ENCODE measurements around the gene C2orf76.
A peak's percentile ranks its signal among the peaks of the same experiment; 100 is the strongest.

C2orf76 gene

DNA sequence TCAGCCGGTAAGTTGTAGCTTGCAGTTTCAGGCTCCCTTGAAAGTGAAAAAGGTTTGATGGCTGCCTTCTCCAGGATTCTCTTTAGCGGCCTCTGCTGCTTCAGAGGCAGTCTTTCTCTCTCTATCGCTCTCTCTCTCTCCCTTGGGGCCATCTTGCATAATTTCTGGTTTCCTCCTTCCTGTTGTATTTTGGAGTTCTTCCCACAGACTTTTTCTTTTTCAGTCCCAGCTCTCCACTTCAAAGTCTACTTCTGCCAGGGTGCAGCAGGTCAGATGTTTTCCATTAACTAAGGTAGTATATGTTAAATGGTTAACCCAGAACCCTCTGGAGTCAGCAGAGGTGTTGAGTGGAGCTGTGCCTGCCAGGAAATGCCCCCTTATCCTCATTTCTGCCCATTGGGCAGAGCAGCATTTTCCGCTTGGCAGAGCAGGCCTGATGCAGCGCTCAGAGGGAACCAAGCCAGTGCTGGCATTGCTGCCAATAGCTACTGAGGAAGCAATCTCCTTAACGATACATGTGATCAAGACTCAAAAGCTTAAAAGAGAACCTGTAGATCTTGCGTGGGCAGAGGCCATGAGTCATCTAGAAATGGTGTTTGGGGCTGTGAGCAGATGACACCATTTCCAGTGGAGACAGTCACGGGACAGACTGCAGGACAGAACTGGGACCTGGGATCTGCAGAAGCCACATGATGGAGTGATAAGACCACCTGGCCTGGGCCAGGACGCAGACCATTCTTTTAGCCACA, 20.9 kb upstream of the C2orf76 start:
- Histone ChIP-seq H3K4me2 (ENCODE audit: insufficient read depth, low read length) (no peak overlapping the region), H2AFZ (ENCODE audit: low read depth, low read length) (no peak overlapping the region)
- peak; percentile 92 for ATAC-seq (ENCODE audit: insufficient read depth, low read depth)

DNA sequence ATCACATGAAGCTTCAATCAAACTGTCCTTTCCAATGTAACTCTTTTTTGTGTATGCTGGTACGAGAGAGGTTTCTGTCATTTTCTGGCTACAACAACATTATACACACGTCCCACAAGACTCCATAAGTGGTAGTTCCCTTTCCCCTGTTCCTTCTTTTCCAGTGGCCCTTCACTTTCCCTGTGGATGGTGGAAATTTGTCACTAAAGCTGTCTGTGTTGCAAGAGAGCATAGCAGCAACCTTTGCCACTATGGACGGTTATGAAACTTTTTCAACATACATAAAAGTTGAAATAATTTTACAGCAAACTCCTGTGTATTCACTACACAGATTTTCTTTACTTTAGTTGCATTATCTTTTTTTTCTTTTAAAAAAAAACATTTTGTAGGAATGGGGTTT, 18.8 kb upstream of the C2orf76 start:
- Histone ChIP-seq H3K36me3 (ENCODE audit: insufficient read depth, low read length) (no peaks in the 10 kb centered on the region), H4K20me1 (ENCODE audit: insufficient read depth, low read length) (no peaks in the 10 kb centered on the region), H3K9me3 (ENCODE audit: insufficient read depth, low read length, severe bottlenecking) (no peaks in the 10 kb centered on the region), H3K79me2 (ENCODE audit: insufficient read depth, low read length) (no peaks in the 10 kb centered on the region), H3K27ac (ENCODE audit: low read length) (no peak overlapping the region), H3K4me1 (ENCODE audit: insufficient read depth, low read length) (peaks cover 12% of the 10 kb centered on the region), H3K4me2 (ENCODE audit: insufficient read depth, low read length) (no peak overlapping the region), H3K9ac (ENCODE audit: low read depth, low read length) (no peak overlapping the region), H2AFZ (ENCODE audit: low read depth, low read length) (no peak overlapping the region), H3K4me3 (ENCODE audit: low read depth in 1 of 2, low read length in 2 of 2) (no peak overlapping the region), H3K27me3 (ENCODE audit: insufficient read depth, low read length, poor library complexity) (peaks cover 9% of the 10 kb centered on the region)
- TF ChIP-seq EZH2 (IDR thresholded peaks at IDR 0.05; ENCODE audit: borderline replicate concordance, low read depth, low read length, severe bottlenecking): no peak
- TF ChIP-seq, protein P1, sequence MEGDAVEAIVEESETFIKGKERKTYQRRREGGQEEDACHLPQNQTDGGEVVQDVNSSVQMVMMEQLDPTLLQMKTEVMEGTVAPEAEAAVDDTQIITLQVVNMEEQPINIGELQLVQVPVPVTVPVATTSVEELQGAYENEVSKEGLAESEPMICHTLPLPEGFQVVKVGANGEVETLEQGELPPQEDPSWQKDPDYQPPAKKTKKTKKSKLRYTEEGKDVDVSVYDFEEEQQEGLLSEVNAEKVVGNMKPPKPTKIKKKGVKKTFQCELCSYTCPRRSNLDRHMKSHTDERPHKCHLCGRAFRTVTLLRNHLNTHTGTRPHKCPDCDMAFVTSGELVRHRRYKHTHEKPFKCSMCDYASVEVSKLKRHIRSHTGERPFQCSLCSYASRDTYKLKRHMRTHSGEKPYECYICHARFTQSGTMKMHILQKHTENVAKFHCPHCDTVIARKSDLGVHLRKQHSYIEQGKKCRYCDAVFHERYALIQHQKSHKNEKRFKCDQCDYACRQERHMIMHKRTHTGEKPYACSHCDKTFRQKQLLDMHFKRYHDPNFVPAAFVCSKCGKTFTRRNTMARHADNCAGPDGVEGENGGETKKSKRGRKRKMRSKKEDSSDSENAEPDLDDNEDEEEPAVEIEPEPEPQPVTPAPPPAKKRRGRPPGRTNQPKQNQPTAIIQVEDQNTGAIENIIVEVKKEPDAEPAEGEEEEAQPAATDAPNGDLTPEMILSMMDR (IDR thresholded peaks at IDR 0.05; ENCODE audit: borderline replicate concordance, extremely low read depth, low read length, poor library complexity, severe bottlenecking): no peak
- DNase-seq (no peak), ATAC-seq (ENCODE audit: insufficient read depth, low read depth) (no peak)

More for the DNA sequence above, 20.9 kb upstream of the C2orf76 start:
- DNase-seq: peak; percentile 33
- Histone ChIP-seq H3K27ac (ENCODE audit: low read length) (no peak overlapping the region), H3K79me2 (ENCODE audit: insufficient read depth, low read length) (no peaks in the 10 kb centered on the region), H4K20me1 (ENCODE audit: insufficient read depth, low read length) (no peaks in the 10 kb centered on the region), H3K9me3 (ENCODE audit: insufficient read depth, low read length, severe bottlenecking) (no peaks in the 10 kb centered on the region), H3K36me3 (ENCODE audit: insufficient read depth, low read length) (no peaks in the 10 kb centered on the region), H3K9ac (ENCODE audit: low read depth, low read length) (no peak overlapping the region), H3K4me3 (ENCODE audit: low read depth in 1 of 2, low read length in 2 of 2) (no peak overlapping the region), H3K27me3 (ENCODE audit: insufficient read depth, low read length, poor library complexity) (peaks cover 4% of the 10 kb centered on the region), H3K4me1 (ENCODE audit: insufficient read depth, low read length) (peaks cover 12% of the 10 kb centered on the region)
- TF ChIP-seq, protein P1 (IDR thresholded peaks at IDR 0.05; ENCODE audit: borderline replicate concordance, extremely low read depth, low read length, poor library complexity, severe bottlenecking): peak; percentile 55
- no peak for TF ChIP-seq EZH2 (IDR thresholded peaks at IDR 0.05; ENCODE audit: borderline replicate concordance, low read depth, low read length, severe bottlenecking)

DNA sequence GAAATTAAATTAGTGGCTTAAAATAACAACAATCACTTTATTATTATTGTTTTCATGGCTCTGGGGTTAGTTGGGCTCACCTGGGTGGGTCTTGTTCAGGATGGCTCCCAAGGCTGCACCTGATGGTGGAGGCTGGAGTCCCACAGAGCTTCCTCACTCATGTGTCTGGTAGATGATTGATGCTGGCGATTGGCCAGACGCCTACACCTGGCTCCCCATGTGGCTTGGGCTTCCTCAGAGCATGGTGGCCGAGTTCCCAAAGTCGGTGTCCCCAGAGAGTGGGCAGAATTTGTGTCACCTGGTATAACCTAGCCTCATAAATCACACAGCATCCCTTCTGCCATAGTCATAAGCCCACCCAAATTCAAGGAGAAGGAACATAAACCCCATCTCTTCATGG, 18.3 kb upstream of the C2orf76 start:
- no peak for ATAC-seq (ENCODE audit: insufficient read depth, low read depth)
- H3K4me1 ChIP-seq (ENCODE audit: insufficient read depth, low read length): peaks cover 12% of the 10 kb centered on the region
- peaks cover 9% of the 10 kb centered on the region for H3K27me3 ChIP-seq (ENCODE audit: insufficient read depth, low read length, poor library complexity)
- no peak for DNase-seq
- no peaks in the 10 kb centered on the region for H3K79me2 ChIP-seq (ENCODE audit: insufficient read depth, low read length)
- no peak overlapping the region for H3K9ac ChIP-seq (ENCODE audit: low read depth, low read length)
- no peaks in the 10 kb centered on the region for H4K20me1 ChIP-seq (ENCODE audit: insufficient read depth, low read length)
- no peaks in the 10 kb centered on the region for H3K9me3 ChIP-seq (ENCODE audit: insufficient read depth, low read length, severe bottlenecking)
- H3K36me3 ChIP-seq (ENCODE audit: insufficient read depth, low read length): no peaks in the 10 kb centered on the region
- H3K27ac ChIP-seq (ENCODE audit: low read length): no peak overlapping the region
- no peak for TF ChIP-seq EZH2 (IDR thresholded peaks at IDR 0.05; ENCODE audit: borderline replicate concordance, low read depth, low read length, severe bottlenecking)
- TF ChIP-seq, protein P1 (IDR thresholded peaks at IDR 0.05; ENCODE audit: borderline replicate concordance, extremely low read depth, low read length, poor library complexity, severe bottlenecking): no peak
- H2AFZ ChIP-seq (ENCODE audit: low read depth, low read length): no peak overlapping the region
- H3K4me3 ChIP-seq (ENCODE audit: low read depth in 1 of 2, low read length in 2 of 2): no peak overlapping the region
- no peak overlapping the region for H3K4me2 ChIP-seq (ENCODE audit: insufficient read depth, low read length)
